H1 (cell line): ENCODE results near the gene TCTN3. TPM values are rescaled to one million over a fixed set of nuclear protein-coding genes. Genes with fewer than 3 reads are reported as not detected.

ENCODE experiments used
- EP300 ChIP-seq, 2 experiments: IDR thresholded peaks; 1 replicate in 1 of 2; 2 replicates in 1 of 2; pipeline ENCODE4 v1.6.1; 2011 to 2012; ENCODE audit warnings: low read depth in 2 of 2, low read length in 2 of 2, mild to moderate bottlenecking in 2 of 2, borderline replicate concordance in 1 of 2, inconsistent platforms in 1 of 2, moderate library complexity in 1 of 2
- HDAC6 ChIP-seq: IDR thresholded peaks from one replicate; pipeline ENCODE4 v1.7.1; 2012; ENCODE audit warnings: low read depth, mild to moderate bottlenecking, inconsistent platforms, low read length, moderate library complexity
- POLR2AphosphoS5 ChIP-seq: IDR thresholded peaks from 2 replicates; pipeline ENCODE4 v1.6.1; 2011; ENCODE audit warnings: low read depth, low read length
- SIN3A ChIP-seq, 2 experiments: IDR thresholded peaks in 1 of 2; conservative IDR thresholded peaks in 1 of 2; 2 replicates each; pipeline ENCODE4 v1.6.1; 2011 to 2012; ENCODE audit warnings: low read length in 2 of 2, improper control_type of control experiment in 1 of 2, low read depth in 1 of 2, mild to moderate bottlenecking in 1 of 2
- SP2 ChIP-seq: IDR thresholded peaks from 2 replicates; pipeline ENCODE4 v1.6.1; 2012; ENCODE audit warnings: mild to moderate bottlenecking, low read length, inconsistent platforms
- USF2 ChIP-seq: IDR thresholded peaks from 2 replicates; pipeline ENCODE4 v1.6.1; 2011; ENCODE audit warnings: low read length, improper control_type of control experiment
- polyA plus RNA-seq, 7 experiments: library from polyadenylated mRNA; depleted of rRNA in 3 of 7; stranded (reverse) in 5 of 7; unstranded in 2 of 7; fragments of >200 nt in 5 of 7; fragments of 200-250 nt in 2 of 7; gene quantifications; 1 replicate in 5 of 7; 2 replicates in 1 of 7; 4 replicates in 1 of 7; pipeline versions ENCODE4 v1.2.1 to v1.2.3, GENCODE V29; 2011 to 2013; ENCODE audit warnings: missing spikeins in 2 of 7, mixed read lengths in 2 of 7
- total RNA-seq: library from RNA; stranded (reverse); fragmentation: NEBNext Ultra II Directional; extraction: Animal tissue kit (Norgen Biotek cat#: 25700); gene quantifications from 2 replicates; pipeline ENCODE4 v1.2.1, GENCODE V29; 2021

The TCTN3 gene
- total and polyA plus RNA-seq, 2 of the 8 experiments (the other 6 are each of a cell fraction or from before 2014, with no cell fraction given), result 34.7 to 39.8 TPM

- TF ChIP-seq EP300 (IDR thresholded peaks at IDR 0.05; ENCODE audit: borderline replicate concordance in 1 of 2, low read depth in 2 of 2, low read length in 2 of 2) (no peak), USF2 (no peak), POLR2AphosphoS5 (no peak), HDAC6 (no peak), SIN3A (conservative IDR thresholded peaks at IDR 0.05 in 1 of 2, IDR thresholded peaks at IDR 0.05 in 1 of 2; ENCODE audit: low read depth in 1 of 2, low read length in 2 of 2) (no peak), SP2 (no peak)
These were observed 39.8 kb downstream of the TCTN3 start (continued) for GRCh38 chr10:95653895-95654294.
